CD4-positive, alpha-beta T cell treated with Interleukin-15 for 1 hour (primary cell): ENCODE results near the gene ZNF32.
A peak's percentile ranks its signal among the peaks of the same experiment; 100 is the strongest.
"Not testable (repeated sequence)": the region's sequence is repeated elsewhere in the genome, so short reads cannot be mapped to it uniquely, and the experiment has no call there.

Experiments used
- DNase-seq: peaks from one replicate; pipeline ENCODE4 v3.0.0-alpha.2; 2020

The ZNF32 gene

GRCh38 chr10:43623351-43623750, 25.3 kb downstream of the ZNF32 start:
- DNase-seq = no peak

GRCh38 chr10:43622038-43622437, 26.6 kb downstream of the ZNF32 start:
- DNase-seq = no peak

- no peak for DNase-seq
Observed at GRCh38 chr10:43619368-43619767, 29.3 kb downstream of the ZNF32 start.

- no peak for DNase-seq
Observed at GRCh38 chr10:43616697-43617370, 31.8 kb downstream of the ZNF32 start.

- no peak for DNase-seq
Observed at GRCh38 chr10:43610636-43611035, 38.0 kb downstream of the ZNF32 start.

- DNase-seq = no peak
Observed at GRCh38 chr10:43607199-43607573, 41.5 kb downstream of the ZNF32 start.

GRCh38 chr10:43606323-43607198, 42.1 kb downstream of the ZNF32 start, which contains the start of gene ZNF485:
Gene ZNF485, plus strand, starts transcription at chr10:43606438. Its CDS starts 613 bp downstream, at chr10:43607051.
- peak; percentile 68 for DNase-seq

GRCh38 chr10:43605850-43606322, 42.8 kb downstream of the ZNF32 start:
- no peak for DNase-seq

DNA sequence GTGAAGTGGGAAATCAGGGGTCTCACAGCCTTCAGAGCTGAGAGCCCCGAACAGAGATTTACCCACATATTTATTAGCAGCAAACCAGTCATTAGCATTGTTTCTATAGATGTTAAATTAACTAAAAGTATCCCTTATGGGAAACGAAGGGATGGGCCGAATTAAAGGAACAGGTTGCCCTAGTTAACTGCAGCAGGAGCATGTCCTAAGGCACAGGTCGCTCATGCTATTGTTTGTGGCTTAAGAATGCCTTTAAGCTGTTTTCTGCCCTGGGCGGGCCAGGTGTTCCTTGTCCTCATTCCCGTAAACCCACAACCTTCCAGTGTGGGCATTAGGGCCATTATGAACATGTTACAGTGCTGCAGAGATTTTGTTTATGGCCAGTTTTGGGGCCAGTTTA, 47.1 kb downstream of the ZNF32 start:
- not testable (repeated sequence) for DNase-seq

DNA sequence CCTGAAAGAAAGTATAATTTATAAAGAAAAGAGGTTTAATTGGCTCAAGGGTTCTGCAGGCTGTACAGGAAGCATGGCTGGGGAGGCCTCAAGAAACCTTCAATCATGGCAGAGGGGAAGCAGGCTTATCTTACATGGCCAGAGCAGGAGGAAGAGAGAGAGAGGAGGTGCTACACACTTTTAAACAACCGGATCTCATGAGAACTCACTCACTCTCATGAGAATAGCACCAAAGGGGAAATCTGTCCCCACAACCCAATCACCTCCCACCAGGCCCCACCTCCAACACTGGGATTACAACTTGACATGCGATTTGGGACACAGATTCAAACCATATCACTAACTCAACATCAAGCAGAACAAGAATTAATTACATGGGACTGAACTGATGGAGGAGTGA, 49.3 kb downstream of the ZNF32 start:
- DNase-seq = no peak

GRCh38 chr10:43598446-43598845, 50.2 kb downstream of the ZNF32 start:
- no peak for DNase-seq

GRCh38 chr10:43596546-43596945, 52.1 kb downstream of the ZNF32 start:
- DNase-seq = no peak

GRCh38 chr10:43595739-43596298, 52.9 kb downstream of the ZNF32 start:
- no peak for DNase-seq

GRCh38 chr10:43594944-43595589, 53.6 kb downstream of the ZNF32 start:
- peak; percentile 27 for DNase-seq
